H1 (cell line): Measurements from ENCODE around the gene ZNF14. TPM values are rescaled to one million over a fixed set of nuclear protein-coding genes. Genes with fewer than 3 reads are reported as not detected.

Source experiments
- CTCF ChIA-PET: fragments of 300-600 bp; sonication (Branson Sonifier 250); formaldehyde crosslinking; loops from one replicate; lab custom pipeline; 2021; ENCODE audit not compliant: partially characterized antibody; lab: Charles Lee
- POLR2A ChIA-PET: fragments of 300-600 bp; sonication (Branson Sonifier 250); formaldehyde crosslinking; loops from one replicate; lab custom pipeline; 2021; ENCODE audit warnings: inconsistent platforms; ENCODE audit not compliant: partially characterized antibody; lab: Charles Lee
- DNase-seq, 2 experiments: peaks; one replicate each; pipeline versions ENCODE4 v3.0.0 to v3.0.0-alpha.2; 2010 to 2022; ENCODE audit warnings: low spot score in 2 of 2, low read depth in 1 of 2, mixed read lengths in 1 of 2
- FAIRE-seq: peaks from 2 replicates; lab custom pipeline; 2011; peaks lifted over from hg19 to GRCh38; lab: Jason Lieb, UNC
- H2AFZ ChIP-seq: 2 replicates; pipeline ENCODE4 v1.8.1; 2012; ENCODE audit warnings: low read length, inconsistent platforms
- H2AK5ac ChIP-seq: 2 replicates; pipeline ENCODE4 v1.6.1; 2013; ENCODE audit warnings: low read depth, low read length
- H2BK120ac ChIP-seq: replicated peaks from 2 replicates; pipeline ENCODE3; 2013; ENCODE audit warnings: low read depth, low read length, inconsistent platforms
- H2BK12ac ChIP-seq: 2 replicates; pipeline ENCODE4 v1.6.1; 2013; ENCODE audit warnings: low read depth, low read length
- H2BK15ac ChIP-seq: 2 replicates; pipeline ENCODE4 v1.6.1; 2013; ENCODE audit warnings: low read length
- H2BK20ac ChIP-seq: 2 replicates; pipeline ENCODE4 v1.6.1; 2013; ENCODE audit warnings: low read length
- H2BK5ac ChIP-seq: 2 replicates; pipeline ENCODE4 v1.6.1; 2013; ENCODE audit warnings: low read depth, low read length
- H3K14ac ChIP-seq: 2 replicates; pipeline ENCODE4 v1.6.1; 2013; ENCODE audit warnings: inconsistent platforms; ENCODE audit not compliant: insufficient read length
- H3K18ac ChIP-seq: 2 replicates; pipeline ENCODE4 v1.6.1; 2013; ENCODE audit warnings: low read length; ENCODE audit errors: extremely low read depth
- H3K23ac ChIP-seq: 2 replicates; pipeline ENCODE4 v1.6.1; 2013; ENCODE audit warnings: inconsistent platforms; ENCODE audit not compliant: insufficient read length
- H3K23me2 ChIP-seq: 2 replicates; pipeline ENCODE4 v1.6.1; 2013; ENCODE audit warnings: low read depth, low read length
- H3K27ac ChIP-seq: 2 replicates; pipeline ENCODE4 v1.6.1; 2011; ENCODE audit warnings: low read depth, low read length, inconsistent platforms
- H3K27me3 ChIP-seq, 4 experiments: replicated peaks in 1 of 4; 1 replicate in 1 of 4; 2 replicates in 3 of 4; pipeline versions ENCODE4 v1.6.1 to v1.8.1; 2011 to 2013; ENCODE audit warnings: low read length in 3 of 4, mild to moderate bottlenecking in 3 of 4, inconsistent platforms in 2 of 4, mixed read lengths in 2 of 4, moderate library complexity in 1 of 4; ENCODE audit not compliant: control insufficient read depth in 3 of 4, insufficient read depth in 3 of 4; ENCODE audit errors: extremely low read depth in 1 of 4
- H3K36me3 ChIP-seq, 4 experiments: 2 replicates each; pipeline versions ENCODE4 v1.6.1 to v1.8.1; 2011 to 2013; ENCODE audit warnings: mild to moderate bottlenecking in 4 of 4, low read length in 3 of 4, moderate library complexity in 2 of 4, control low read depth in 1 of 4, inconsistent platforms in 1 of 4; ENCODE audit not compliant: insufficient read depth in 4 of 4, control insufficient read depth in 2 of 4
- H3K4ac ChIP-seq: replicated peaks from 2 replicates; pipeline ENCODE3; 2013; ENCODE audit warnings: low read length, low read depth, mixed read lengths, inconsistent platforms; ENCODE audit not compliant: insufficient read length
- H3K4me1 ChIP-seq, 4 experiments: replicated peaks in 1 of 4; 1 replicate in 1 of 4; 2 replicates in 3 of 4; pipeline versions ENCODE4 v1.6.1 to v1.8.1; 2011 to 2013; ENCODE audit warnings: low read length in 3 of 4, inconsistent platforms in 2 of 4, mixed read lengths in 1 of 4; ENCODE audit not compliant: insufficient read depth in 4 of 4, control insufficient read depth in 3 of 4
- H3K4me2 ChIP-seq, 2 experiments: 2 replicates each; pipeline versions ENCODE4 v1.6.1 to v1.8.1; 2011 to 2013; ENCODE audit warnings: low read depth in 2 of 2, low read length in 2 of 2, control low read depth in 1 of 2, inconsistent platforms in 1 of 2, mild to moderate bottlenecking in 1 of 2; ENCODE audit not compliant: insufficient read depth in 1 of 2
- H3K4me3 ChIP-seq, 4 experiments: fragments of 200-600, 300-600 bp in 1 of 4; sonication (generic), shearing (Covaris generic), sonication (Bioruptor Twin) in 1 of 4; 2 replicates each; pipeline versions ENCODE4 v1.5.1 to v1.8.1; 2011 to 2016; ENCODE audit warnings: low read length in 4 of 4, low read depth in 3 of 4, control low read depth in 2 of 4, inconsistent platforms in 2 of 4, mild to moderate bottlenecking in 2 of 4, mixed read lengths in 1 of 4, moderate library complexity in 1 of 4; ENCODE audit not compliant: insufficient read depth in 2 of 4; ENCODE audit errors: extremely low read depth in 1 of 4
- H3K56ac ChIP-seq: replicated peaks from 2 replicates; pipeline ENCODE3; 2013; ENCODE audit warnings: low read depth, mild to moderate bottlenecking, mixed read lengths, low read length, inconsistent platforms; ENCODE audit not compliant: insufficient read length
- H3K79me1 ChIP-seq: 2 replicates; pipeline ENCODE4 v1.6.1; 2013; ENCODE audit warnings: low read depth, low read length, control low read depth
- H3K79me2 ChIP-seq, 2 experiments: 2 replicates each; pipeline versions ENCODE4 v1.6.1 to v1.8.1; 2012 to 2013; ENCODE audit warnings: low read length in 2 of 2, mild to moderate bottlenecking in 2 of 2, inconsistent platforms in 1 of 2; ENCODE audit not compliant: insufficient read depth in 2 of 2, control insufficient read depth in 1 of 2
- H3K9ac ChIP-seq, 4 experiments: replicated peaks in 1 of 4; 1 replicate in 1 of 4; 2 replicates in 3 of 4; pipeline versions ENCODE4 v1.6.1 to v1.8.1; 2011 to 2013; ENCODE audit warnings: low read depth in 3 of 4, low read length in 3 of 4, control low read depth in 2 of 4, mild to moderate bottlenecking in 2 of 4, moderate library complexity in 2 of 4, inconsistent platforms in 1 of 4; ENCODE audit errors: extremely low read depth in 1 of 4
- H3K9me3 ChIP-seq, 2 experiments: 2 replicates each; pipeline versions ENCODE4 v1.6.1 to v1.8.1; 2012 to 2013; ENCODE audit warnings: mild to moderate bottlenecking in 2 of 2, moderate library complexity in 2 of 2, control low read depth in 1 of 2, inconsistent platforms in 1 of 2, low read depth in 1 of 2, low read length in 1 of 2, mixed read lengths in 1 of 2; ENCODE audit not compliant: insufficient read depth in 2 of 2
- H4K20me1 ChIP-seq, 2 experiments: replicated peaks in 1 of 2; 2 replicates each; pipeline versions ENCODE3 to v1.8.1; 2011 to 2013; ENCODE audit warnings: inconsistent platforms in 2 of 2, low read length in 2 of 2, mild to moderate bottlenecking in 1 of 2; ENCODE audit not compliant: insufficient read depth in 2 of 2, control insufficient read depth in 1 of 2
- H4K5ac ChIP-seq: 2 replicates; pipeline ENCODE4 v1.6.1; 2013; ENCODE audit warnings: low read length, low read depth, mixed read lengths, inconsistent platforms; ENCODE audit not compliant: insufficient read length
- H4K8ac ChIP-seq: 2 replicates; pipeline ENCODE4 v1.8.0; 2013; ENCODE audit warnings: mild to moderate bottlenecking, moderate library complexity, low read length, inconsistent platforms; ENCODE audit not compliant: insufficient read depth; ENCODE audit errors: extremely low read depth
- H4K91ac ChIP-seq: replicated peaks from 2 replicates; pipeline ENCODE3; 2013; ENCODE audit warnings: low read length, mixed read lengths, inconsistent platforms; ENCODE audit not compliant: insufficient read length
- ASH2L ChIP-seq: fragments of 200-600, 300-600 bp; sonication (generic); IDR thresholded peaks from one replicate; pipeline ENCODE4 v1.7.1; 2017; ENCODE audit warnings: low read length
- CEBPB ChIP-seq: IDR thresholded peaks from 2 replicates; pipeline ENCODE4 v1.6.1; 2012; ENCODE audit warnings: low read depth, low read length
- CHD2 ChIP-seq: IDR thresholded peaks from 2 replicates; pipeline ENCODE4 v1.6.1; 2012; ENCODE audit warnings: low read length, improper control_type of control experiment
- CTCF ChIP-seq, 3 experiments: IDR thresholded peaks; 1 replicate in 2 of 3; 2 replicates in 1 of 3; pipeline versions ENCODE4 v1.5.1 to v1.6.1; 2011; ENCODE audit warnings: low read length in 3 of 3, mild to moderate bottlenecking in 3 of 3, inconsistent platforms in 2 of 3, low read depth in 1 of 3, moderate library complexity in 1 of 3; ENCODE audit not compliant: insufficient read depth in 1 of 3; ENCODE audit errors: control extremely low read depth in 1 of 3
- GTF2F1 ChIP-seq: IDR thresholded peaks from 2 replicates; pipeline ENCODE4 v1.6.1; 2012; ENCODE audit warnings: low read depth, low read length, improper control_type of control experiment, borderline replicate concordance
- KDM5A ChIP-seq: fragments of 200-600 bp; IDR thresholded peaks from 2 replicates; pipeline ENCODE4 v1.7.1; 2012; ENCODE audit warnings: mild to moderate bottlenecking, low read length, inconsistent platforms, mixed read lengths
- POLR2A ChIP-seq, 2 experiments: IDR thresholded peaks; 1 replicate in 1 of 2; 2 replicates in 1 of 2; pipeline ENCODE4 v1.6.1; 2011; ENCODE audit warnings: low read depth in 2 of 2, low read length in 2 of 2, mild to moderate bottlenecking in 2 of 2; ENCODE audit errors: control extremely low read depth in 1 of 2
- RXRA ChIP-seq: IDR thresholded peaks from 2 replicates; pipeline ENCODE4 v1.6.1; 2011; ENCODE audit warnings: low read depth, mild to moderate bottlenecking, low read length, moderate library complexity; ENCODE audit not compliant: insufficient read depth
- SIN3A ChIP-seq, 2 experiments: IDR thresholded peaks in 1 of 2; conservative IDR thresholded peaks in 1 of 2; 2 replicates each; pipeline ENCODE4 v1.6.1; 2011 to 2012; ENCODE audit warnings: low read length in 2 of 2, improper control_type of control experiment in 1 of 2, low read depth in 1 of 2, mild to moderate bottlenecking in 1 of 2
- SP4 ChIP-seq: IDR thresholded peaks from 2 replicates; pipeline ENCODE4 v1.6.1; 2012; ENCODE audit warnings: low read length, inconsistent platforms
- TAF1 ChIP-seq: IDR thresholded peaks from 2 replicates; pipeline ENCODE4 v1.6.1; 2011; ENCODE audit warnings: mild to moderate bottlenecking, low read depth, low read length
- TBP ChIP-seq: IDR thresholded peaks from 2 replicates; pipeline ENCODE4 v1.6.1; 2011; ENCODE audit warnings: low read depth, low read length, improper control_type of control experiment
- TEAD4 ChIP-seq: IDR thresholded peaks from 2 replicates; pipeline ENCODE4 v1.6.1; 2012; ENCODE audit warnings: low read depth, low read length, inconsistent platforms, mixed read lengths
- WGBS, 2 experiments: shearing (Covaris generic) in 1 of 2; methylation state at CpG; one replicate each; pipeline versions ENCODE4 v1.1.6 to v1.1.7; 2013 to 2015; ENCODE audit warnings: low lambda C conversion rate in 2 of 2, mixed read lengths in 2 of 2, inconsistent platforms in 1 of 2, low coverage in 1 of 2, missing lambda C conversion rate in 1 of 2; ENCODE audit not compliant: insufficient replicate concordance in 2 of 2, insufficient coverage in 1 of 2, insufficient read length in 1 of 2; ENCODE audit errors: extremely low coverage in 1 of 2, missing lambda C conversion rate in 1 of 2; 5-methylcytosine and 5-hydroxymethylcytosine counted together
- polyA plus RNA-seq, 7 experiments: library from polyadenylated mRNA; depleted of rRNA in 3 of 7; stranded (reverse) in 5 of 7; unstranded in 2 of 7; fragments of >200 nt in 5 of 7; fragments of 200-250 nt in 2 of 7; gene quantifications; 1 replicate in 5 of 7; 2 replicates in 1 of 7; 4 replicates in 1 of 7; pipeline versions ENCODE4 v1.2.1 to v1.2.3, GENCODE V29; 2011 to 2013; ENCODE audit warnings: missing spikeins in 2 of 7, mixed read lengths in 2 of 7
- total RNA-seq: library from RNA; stranded (reverse); fragmentation: NEBNext Ultra II Directional; extraction: Animal tissue kit (Norgen Biotek cat#: 25700); gene quantifications from 2 replicates; pipeline ENCODE4 v1.2.1, GENCODE V29; 2021

Gene ZNF14
- total and polyA plus RNA-seq, 2 of the 8 experiments (the other 6 are each of a cell fraction or from before 2014, with no cell fraction given), result 1.00 to 7.4 TPM

- CTCF ChIA-PET, result interaction anchor here (0.7 to 1.7 kb wide), 2 partner anchors 17 to 76 kb away, joined by 3 to 4 read pairs; no protein-coding TSS in a partner anchor
- H3K9me3 ChIP-seq, result peaks cover 0 to 3% of the 10 kb centered on the region in 2 experiments; a peak in 1 of 4 replicates
- no peak overlapping the region for H2BK120ac ChIP-seq
- H2BK15ac ChIP-seq, result no peak overlapping the region
- H2BK5ac ChIP-seq, result no peak overlapping the region
- H3K9ac ChIP-seq, result no peak overlapping the region
- WGBS, 2 experiments, result 87% methylated on average over 7 of the region's 7 CpGs; no CpG with 5 or more reads in 1 of the 2 experiments
- no peaks in the 10 kb centered on the region for H3K79me1 ChIP-seq
- POLR2A ChIA-PET, result interaction anchor here (0.7 kb wide), 1 partner anchor 8 kb away, joined by 3 read pairs; the partner anchor contains the start of gene ZNF14
- H3K79me2 ChIP-seq, result no peaks in the 10 kb centered on the region
- H2AK5ac ChIP-seq, result no peak overlapping the region
- H3K23me2 ChIP-seq, result no peaks in the 10 kb centered on the region
- H3K36me3 ChIP-seq, result no peaks in the 10 kb centered on the region
- no peak overlapping the region for H3K14ac ChIP-seq
- no peak overlapping the region for H4K5ac ChIP-seq
- no peak for DNase-seq
- no peak for FAIRE-seq
- no peak overlapping the region for H2BK12ac ChIP-seq
- no peak overlapping the region for H3K4me2 ChIP-seq
- H3K4me1 ChIP-seq, result no peaks in the 10 kb centered on the region
- no peak overlapping the region for H4K91ac ChIP-seq
- H3K23ac ChIP-seq, result no peak overlapping the region
- no peak overlapping the region for H2BK20ac ChIP-seq
- H4K20me1 ChIP-seq, result no peaks in the 10 kb centered on the region
- no peak overlapping the region for H3K27ac ChIP-seq
- no peak overlapping the region for H3K56ac ChIP-seq
- no peak overlapping the region for H3K4me3 ChIP-seq
- H3K18ac ChIP-seq, result no peak overlapping the region
- no peak overlapping the region for H3K4ac ChIP-seq
- H2AFZ ChIP-seq, result no peak overlapping the region
- no peak overlapping the region; the same call in 1 of the 2 replicates for H4K8ac ChIP-seq
- peaks cover 0 to 2% (median 0%) of the 10 kb centered on the region in 4 experiments; a peak in 1 of 7 replicates for H3K27me3 ChIP-seq
- TF ChIP-seq TAF1 (no peak), CHD2 (no peak), CTCF (IDR thresholded peaks at IDR 0.05; ENCODE audit: control extremely low read depth in 1 of 3, insufficient read depth in 1 of 3, low read depth in 1 of 3, low read length in 3 of 3) (no peak), RXRA (no peak), SP4 (no peak), ASH2L (no peak), TEAD4 (no peak), CEBPB (no peak), KDM5A (no peak), TBP (no peak), POLR2A (IDR thresholded peaks at IDR 0.05; ENCODE audit: control extremely low read depth in 1 of 2, low read depth in 2 of 2, low read length in 2 of 2) (no peak), SIN3A (conservative IDR thresholded peaks at IDR 0.05 in 1 of 2, IDR thresholded peaks at IDR 0.05 in 1 of 2; ENCODE audit: low read depth in 1 of 2, low read length in 2 of 2) (no peak), GTF2F1 (no peak)
These were observed 8.3 kb upstream of the ZNF14 start for GRCh38 chr19:19741184-19741583.
